Left hindlimb (tissue), 1 donor: Measurements from ENCODE around the gene CLDN7.

ENCODE experiments used
- DNase-seq: peaks from one replicate; pipeline ENCODE4 v3.0.0-alpha.2; 2018

CLDN7 gene

GRCh38 chr17:7285679-7286078 lies 23.4 kb upstream of the CLDN7 start:
- no peak for DNase-seq

GRCh38 chr17:7284911-7285310 lies 22.6 kb upstream of the CLDN7 start:
- DNase-seq, result no peak

DNA sequence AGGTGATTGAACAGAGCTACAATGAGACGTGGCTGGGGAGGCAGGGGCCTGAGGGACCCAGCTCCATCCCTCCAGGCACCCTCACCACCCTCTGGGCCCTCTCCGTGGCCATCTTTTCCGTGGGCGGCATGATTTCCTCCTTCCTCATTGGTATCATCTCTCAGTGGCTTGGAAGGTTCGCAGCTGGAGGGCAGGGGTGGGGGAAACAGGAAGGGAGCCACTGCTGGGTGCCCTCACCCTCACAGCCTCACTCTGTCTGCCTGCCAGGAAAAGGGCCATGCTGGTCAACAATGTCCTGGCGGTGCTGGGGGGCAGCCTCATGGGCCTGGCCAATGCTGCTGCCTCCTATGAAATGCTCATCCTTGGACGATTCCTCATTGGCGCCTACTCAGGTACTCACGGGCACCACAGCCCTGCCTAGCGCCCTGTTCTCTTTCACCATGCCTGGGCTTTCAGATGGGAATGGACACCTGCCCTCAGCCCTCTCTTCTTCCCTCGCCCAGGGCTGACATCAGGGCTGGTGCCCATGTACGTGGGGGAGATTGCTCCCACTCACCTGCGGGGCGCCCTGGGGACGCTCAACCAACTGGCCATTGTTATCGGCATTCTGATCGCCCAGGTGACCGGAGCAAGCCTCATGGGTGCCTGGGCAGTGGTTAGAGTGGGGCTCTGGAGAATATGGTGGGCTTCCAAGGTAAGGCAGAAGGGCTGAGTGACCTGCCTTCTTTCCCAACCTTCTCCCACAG lies 21.4 kb upstream of the CLDN7 start:
- DNase-seq, result no peak

GRCh38 chr17:7282752-7283321 lies 20.6 kb upstream of the CLDN7 start:
- DNase-seq, result no peak

- DNase-seq, result peak; percentile 50
These were observed 19.9 kb upstream of the CLDN7 start for GRCh38 chr17:7281953-7282751.

- peak; percentile 92 for DNase-seq
These were observed 19.0 kb upstream of the CLDN7 start, which contains the start of gene SLC2A4 for GRCh38 chr17:7281074-7281952. TSS of gene SLC2A4 (plus strand) at chr17:7281718. CDS start at chr17:7281935, 217 bp downstream.

DNA sequence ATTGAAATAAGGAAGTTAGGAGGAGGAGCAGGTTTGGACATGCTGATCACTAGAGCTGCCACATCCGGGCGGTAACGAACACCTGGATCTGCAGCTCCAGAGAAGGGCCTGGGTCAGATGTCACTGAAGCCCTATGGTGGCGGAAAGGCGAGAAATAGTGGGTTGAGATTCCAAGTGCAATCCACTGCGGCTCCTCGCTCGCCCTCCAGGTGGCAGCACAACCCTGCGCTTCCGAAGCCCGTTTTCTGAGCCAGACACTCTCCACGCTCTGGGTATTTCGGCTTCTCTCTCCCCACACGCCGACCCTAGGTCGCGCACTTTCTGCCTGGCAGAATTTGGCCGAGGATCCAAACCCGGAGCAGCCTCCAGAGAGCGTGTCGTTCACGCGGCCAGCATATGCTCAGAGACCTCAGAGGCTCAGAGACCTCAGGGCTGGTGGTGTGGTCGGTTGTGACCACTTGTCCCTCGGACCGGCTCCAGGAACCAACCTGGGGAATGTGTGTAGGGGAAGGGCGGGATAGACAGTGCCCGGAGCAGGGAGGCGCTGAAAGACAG lies 18.3 kb upstream of the CLDN7 start:
- DNase-seq, result peak; percentile 83

DNA sequence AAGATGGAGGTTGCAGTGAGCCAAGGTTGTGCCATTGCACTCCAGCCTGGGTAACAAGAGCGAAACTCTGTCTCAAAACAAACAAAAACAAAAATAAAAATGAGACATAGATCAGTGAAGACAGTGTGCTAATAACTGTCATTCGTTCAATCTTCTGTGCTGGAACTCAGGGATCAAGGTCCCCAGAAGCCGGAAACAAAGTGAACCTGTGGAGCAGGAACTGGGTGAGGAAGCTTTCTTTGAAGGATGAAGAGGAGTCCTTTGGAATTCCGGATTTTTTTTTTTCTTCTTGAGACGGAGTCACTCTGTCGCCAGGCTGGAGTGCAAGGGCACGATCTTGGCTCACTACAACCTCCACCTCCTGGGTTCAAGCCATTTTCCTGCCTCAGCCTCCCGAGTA lies 17.2 kb upstream of the CLDN7 start:
- DNase-seq, result no peak

DNA sequence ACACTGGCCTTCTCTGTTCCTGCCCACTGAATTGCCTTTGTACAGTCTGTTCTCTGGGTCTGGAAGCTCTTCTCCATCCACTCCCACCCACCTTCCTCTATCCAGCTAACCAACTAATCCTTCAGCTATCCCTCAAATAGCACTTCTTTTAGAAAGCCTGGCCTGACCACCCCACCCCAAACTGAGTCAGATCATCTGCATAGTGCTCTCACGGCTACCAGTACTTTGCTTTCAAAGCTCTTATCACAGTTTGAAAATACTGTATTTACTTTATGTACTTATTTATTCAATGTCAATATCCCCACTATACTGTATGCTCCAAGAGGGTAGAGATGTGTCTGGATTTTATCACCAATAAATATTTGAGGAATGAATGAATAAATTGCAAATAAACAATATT lies 4.5 kb upstream of the CLDN7 start:
- no peak for DNase-seq

DNA sequence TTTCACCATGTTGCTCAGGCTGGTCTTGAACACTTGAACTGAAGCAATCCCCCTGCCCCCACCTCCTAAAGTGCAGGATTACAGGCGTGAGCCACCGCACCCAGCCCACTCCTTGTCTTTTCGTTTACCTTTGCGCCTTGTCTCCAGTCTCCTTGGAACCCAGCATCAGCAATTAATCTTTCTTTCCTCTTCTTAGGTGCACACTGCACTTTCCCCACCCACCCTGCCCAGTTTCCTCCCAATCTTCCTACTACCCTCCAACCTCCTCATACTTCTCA lies 1.5 kb upstream of the CLDN7 start:
- no peak for DNase-seq

DNA sequence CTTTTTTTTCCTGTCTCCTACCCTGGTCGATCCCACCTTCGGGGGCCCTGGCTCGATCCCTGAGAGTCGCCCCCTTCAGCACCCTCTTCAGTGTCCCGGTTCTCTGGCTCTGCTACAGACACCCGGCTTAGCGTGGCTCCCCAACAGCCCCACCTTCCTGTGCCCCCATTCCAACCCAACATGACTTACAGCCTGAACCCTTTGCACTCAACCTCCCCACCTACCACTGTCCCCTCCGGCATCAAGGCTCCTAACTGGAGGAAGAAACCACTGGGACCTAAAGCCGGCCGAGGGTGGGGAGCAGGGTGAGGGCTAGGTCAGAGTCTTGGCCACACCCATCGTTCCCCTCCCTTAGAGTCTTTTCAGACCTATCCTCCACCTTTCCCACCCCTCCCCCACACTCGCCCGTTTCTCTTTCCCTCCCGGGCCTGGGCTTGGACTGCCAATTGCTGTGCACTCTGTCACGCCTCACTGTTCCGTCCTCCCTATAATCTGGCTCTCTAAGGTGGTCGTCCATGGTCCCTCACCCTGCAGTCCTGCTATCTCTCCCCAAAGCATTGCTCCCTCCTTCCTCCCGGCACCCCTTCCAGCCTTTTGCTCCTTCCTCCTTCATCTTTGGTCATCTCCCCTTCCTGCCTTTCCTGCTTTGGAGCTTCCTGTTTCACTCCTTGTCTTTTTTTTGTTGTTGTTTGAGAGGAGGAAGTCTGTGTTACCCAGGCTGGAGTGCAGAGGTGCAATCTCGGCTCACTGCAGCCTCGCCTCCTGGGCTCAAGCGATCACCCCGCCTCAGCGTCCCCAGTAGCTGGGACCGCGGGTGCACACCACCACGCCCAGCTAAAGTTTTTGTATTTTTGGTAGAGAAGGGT lies 890 bp upstream of the CLDN7 start:
- DNase-seq, result no peak

DNA sequence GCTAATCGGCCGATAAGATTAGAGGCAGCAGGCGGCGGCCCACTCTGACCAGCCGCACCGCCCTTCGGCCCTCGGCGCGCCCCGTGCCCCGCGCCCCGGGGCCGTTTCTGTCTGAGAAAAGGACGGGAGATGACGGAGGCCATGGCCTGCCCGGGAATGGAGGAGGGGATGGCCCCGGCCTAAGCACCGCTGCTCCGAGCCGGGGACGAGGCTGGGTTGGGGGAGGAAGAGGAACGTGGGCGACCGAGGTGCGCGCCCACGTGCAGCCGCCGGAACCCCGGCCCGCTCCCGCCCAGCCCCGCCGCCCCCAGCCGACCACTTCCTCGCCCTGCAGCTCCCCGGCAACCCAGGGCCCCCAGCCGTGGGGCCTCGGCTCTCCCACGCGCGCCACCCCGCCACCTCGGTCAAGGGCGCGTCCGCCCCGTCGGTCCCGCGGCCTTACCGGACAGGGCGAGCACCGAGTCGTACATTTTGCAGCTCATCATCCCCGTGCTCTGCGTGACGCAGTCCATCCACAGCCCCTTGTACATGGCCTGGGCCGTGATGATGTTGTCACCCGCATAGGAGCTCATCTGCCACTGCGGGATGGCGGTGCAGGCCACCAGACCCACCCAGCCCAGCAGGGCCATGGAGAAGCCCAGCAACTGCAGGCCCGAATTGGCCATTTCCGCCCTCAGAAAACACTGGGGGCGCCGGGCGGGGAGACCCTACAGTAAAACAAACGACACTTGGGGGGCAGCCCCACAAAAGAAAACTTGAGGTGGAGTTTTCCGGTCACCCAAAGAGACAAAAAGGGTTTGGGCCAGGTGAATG lies 693 bp downstream of the CLDN7 start:
- DNase-seq, result peak; percentile 34

DNA sequence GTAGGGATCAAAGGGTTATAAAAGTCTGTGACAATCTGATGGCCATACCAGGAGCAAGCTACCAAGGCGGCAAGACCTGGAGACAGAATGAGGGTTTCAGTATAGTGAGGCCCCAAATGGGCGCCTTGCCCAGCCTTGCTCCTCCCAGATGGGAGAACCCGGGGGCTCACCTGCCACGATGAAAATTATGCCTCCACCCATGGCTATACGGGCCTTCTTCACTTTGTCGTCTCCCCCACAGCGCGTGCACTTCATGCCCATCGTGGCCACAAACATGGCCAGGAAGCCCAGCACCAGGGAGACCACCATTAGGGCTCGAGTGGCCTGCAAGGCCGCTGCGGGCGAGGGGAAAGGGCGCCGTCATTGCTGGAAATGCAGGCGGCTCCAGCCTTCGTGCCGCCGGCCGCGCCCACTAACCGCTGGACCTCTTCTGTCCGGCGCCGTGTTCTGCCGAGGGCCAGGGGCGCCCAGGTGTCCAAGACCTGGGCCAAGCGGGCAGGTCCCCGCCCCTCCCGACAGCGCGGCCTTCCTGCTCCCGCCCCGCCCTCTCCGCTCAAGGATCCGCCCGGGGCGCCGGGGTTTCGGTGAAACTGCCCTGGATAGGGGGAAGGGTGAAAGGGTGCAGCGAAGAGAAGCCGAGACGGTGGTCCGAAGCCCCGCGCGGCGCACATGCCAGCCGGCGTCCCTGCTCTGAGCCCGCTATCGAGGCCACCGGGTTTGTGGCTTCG lies 1.5 kb downstream of the CLDN7 start:
- DNase-seq, result peak; percentile 30

DNA sequence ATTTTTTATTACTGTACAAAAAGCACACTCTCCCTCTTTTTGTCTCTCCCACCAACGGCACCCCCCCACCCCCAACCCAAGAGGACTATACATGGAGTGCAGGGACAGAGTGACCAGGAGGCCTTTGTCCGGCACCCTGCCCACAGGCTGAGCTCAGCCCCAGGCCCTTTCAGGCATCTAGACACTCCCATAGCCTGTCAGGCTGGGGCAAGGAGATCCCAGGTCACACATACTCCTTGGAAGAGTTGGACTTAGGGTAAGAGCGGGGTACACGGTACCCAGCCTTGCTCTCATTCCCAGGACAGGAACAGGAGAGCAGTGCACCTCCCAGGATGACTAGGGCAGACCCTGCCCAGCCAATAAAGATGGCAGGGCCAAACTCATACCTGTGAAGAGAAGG lies 2.1 kb downstream of the CLDN7 start:
- no peak for DNase-seq

DNA sequence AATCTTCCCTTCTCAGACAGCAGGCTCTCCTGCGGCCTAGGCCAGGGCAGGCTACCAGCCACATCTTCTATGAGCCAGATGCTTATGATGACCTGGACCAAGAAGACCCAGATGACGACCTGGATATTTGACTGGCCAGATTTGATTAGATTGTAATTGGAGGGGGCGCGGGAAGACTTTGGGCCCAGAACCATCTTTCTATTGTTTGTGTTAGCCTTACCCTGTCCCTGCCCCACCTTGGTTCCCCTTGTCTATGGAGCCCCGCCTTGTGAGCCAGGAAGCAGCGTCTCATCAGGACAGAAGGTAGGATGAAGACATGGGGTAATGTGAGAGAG lies 2.8 kb downstream of the CLDN7 start:
- DNase-seq, result no peak

DNA sequence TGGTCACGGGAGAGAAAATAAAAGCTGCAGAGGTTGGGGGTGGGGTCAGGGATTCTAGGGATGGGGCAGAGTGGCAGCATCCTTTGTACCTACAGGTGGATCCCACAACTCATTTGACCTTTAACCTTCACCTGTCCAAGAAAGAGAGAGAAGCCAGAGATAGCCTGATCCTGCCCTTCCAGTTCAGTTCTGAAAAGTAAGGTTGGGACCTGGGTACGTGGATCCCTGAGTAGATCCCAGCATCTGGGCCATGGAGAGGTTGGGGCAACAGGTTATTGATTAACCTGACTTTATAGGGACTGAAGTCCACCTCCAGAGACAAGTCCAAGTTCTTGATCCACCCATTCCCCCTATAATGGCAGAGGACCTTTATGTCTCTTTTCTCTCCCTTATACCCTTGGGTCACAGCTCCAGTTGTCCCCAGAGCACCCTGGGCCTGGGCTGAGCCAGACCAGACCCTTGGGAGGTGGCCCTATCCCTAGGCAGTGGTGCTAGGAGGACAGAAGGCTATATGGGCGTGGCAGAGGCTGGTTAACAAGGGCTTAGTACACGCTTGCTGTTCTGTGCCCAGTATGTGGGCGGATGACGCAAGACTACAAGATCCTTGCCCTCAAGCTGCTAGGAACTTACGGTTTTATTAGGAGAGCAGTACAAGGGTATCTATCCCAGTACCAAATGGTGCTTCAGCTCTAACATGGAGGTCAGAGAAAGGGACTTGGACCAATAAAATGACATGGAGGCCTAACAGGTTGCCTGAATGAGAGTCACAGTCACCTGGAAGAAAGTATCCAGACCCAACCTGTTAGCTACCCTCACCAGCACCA lies 3.3 kb downstream of the CLDN7 start:
- DNase-seq, result no peak

GRCh38 chr17:7256766-7257456 lies 5.4 kb downstream of the CLDN7 start:
- DNase-seq, result no peak

- no peak for DNase-seq
These were observed 7.8 kb downstream of the CLDN7 start for GRCh38 chr17:7254511-7254910.

- no peak for DNase-seq
These were observed 9.2 kb downstream of the CLDN7 start for GRCh38 chr17:7253082-7253481.
